DOHH2 (cell line): ENCODE data around the gene SFT2D1.

Experiments used
- CTCF ChIP-seq: fragments of 200-600 bp; sonication (generic); IDR thresholded peaks from one replicate; pipeline ENCODE4 v1.5.1; 2014; ENCODE audit warnings: antibody characterized with exemption, mild to moderate bottlenecking, low read depth, low read length; ENCODE audit not compliant: poor library complexity, severe bottlenecking
- EZH2phosphoT487 ChIP-seq: fragments of 200-600 bp; sonication (generic); IDR thresholded peaks from 2 replicates; pipeline ENCODE4 v1.6.1; 2017; ENCODE audit warnings: borderline replicate concordance, mild to moderate bottlenecking, antibody characterized with exemption, low read length, moderate library complexity, mixed read lengths

- no peak for TF ChIP-seq CTCF
- no peak for TF ChIP-seq EZH2phosphoT487
These were observed 10.6 kb downstream of the SFT2D1 start for GRCh38 chr6:166331503-166332415.
